Tibial artery (tissue), 4 donors: ENCODE data around the gene ICAM2.

Experiments
- DNase-seq, 2 donors: peaks; one replicate each; pipeline ENCODE4 v3.0.0-alpha.2; 2019
- H3K27ac ChIP-seq, 2 donors: fragments of 200-600 bp; sonication (generic) in 1 of 2; 1 replicate in 1 of 2; 2 replicates in 1 of 2; pipeline ENCODE4 v1.5.1; 2018 to 2019; ENCODE audit warnings: mild to moderate bottlenecking in 1 of 2
- H3K27me3 ChIP-seq, 2 donors: fragments of 200-600 bp; sonication (generic) in 1 of 2; one replicate each; pipeline versions ENCODE4 v1.5.1 to v1.6.0; 2016 to 2019
- H3K36me3 ChIP-seq, 3 donors: fragments of 200-600 bp; sonication (generic) in 2 of 3; one replicate each; pipeline ENCODE4 v1.5.1; 2016 to 2019; ENCODE audit warnings: mild to moderate bottlenecking in 2 of 3
- H3K4me1 ChIP-seq, 4 donors: fragments of 200-600 bp; sonication (generic) in 2 of 4; 1 replicate in 3 of 4; 2 replicates in 1 of 4; pipeline ENCODE4 v1.5.1; 2016 to 2019
- H3K4me3 ChIP-seq, 2 donors: fragments of 200-600 bp; sonication (generic) in 1 of 2; 1 replicate in 1 of 2; 2 replicates in 1 of 2; pipeline ENCODE4 v1.5.1; 2018 to 2019; ENCODE audit warnings: mild to moderate bottlenecking in 2 of 2
- H3K9me3 ChIP-seq, 3 donors: fragments of 200-600 bp; sonication (generic) in 1 of 3; one replicate each; pipeline ENCODE4 v1.5.1; 2016 to 2019
- CTCF ChIP-seq, 2 experiments: fragments of 200-600 bp in 1 of 2; fragments of 450-650 bp in 1 of 2; IDR thresholded peaks; one replicate each; pipeline ENCODE4 v1.5.1; 2017 to 2019; ENCODE audit warnings: antibody characterized with exemption in 2 of 2, mild to moderate bottlenecking in 1 of 2, moderate library complexity in 1 of 2
- intact Hi-C: fragments of 100-400 bp; cut with DNase I; formaldehyde crosslinking; loops from one replicate; pipeline ENCODE4 v1.15.0; 2023; ENCODE audit warnings: low total_unique reads

ICAM2 gene

GRCh38 chr17:64060331-64060730 is 39.9 kb upstream of the ICAM2 start:
- no peak for DNase-seq
- intact Hi-C loops = loop anchor here (10.0 kb wide), 1 partner anchor 74 kb away; the partner anchor contains the start of gene ERN1
- Histone ChIP-seq H3K4me3 (no peak overlapping the region), H3K27me3 (no peaks in the 10 kb centered on the region), H3K4me1 (no peaks in the 10 kb centered on the region), H3K36me3 (peaks cover 29 to 94% (median 43%) of the 10 kb centered on the region in 3 donors), H3K9me3 (no peaks in the 10 kb centered on the region), H3K27ac (no peak overlapping the region)
- no peak for TF ChIP-seq CTCF (IDR thresholded peaks at IDR 0.05)

- H3K27ac ChIP-seq = no peak overlapping the region
Measured at GRCh38 chr17:64059756-64060155, 39.3 kb upstream of the ICAM2 start.

GRCh38 chr17:64058621-64059020 is 38.2 kb upstream of the ICAM2 start:
- no peaks in the 10 kb centered on the region for H3K4me1 ChIP-seq
- no peaks in the 10 kb centered on the region for H3K27me3 ChIP-seq
- TF ChIP-seq CTCF (IDR thresholded peaks at IDR 0.05) = no peak
- H3K36me3 ChIP-seq = peaks cover 41 to 94% (median 60%) of the 10 kb centered on the region in 3 donors
- no peaks in the 10 kb centered on the region for H3K9me3 ChIP-seq
- no peak overlapping the region for H3K4me3 ChIP-seq
- intact Hi-C loops = loop anchor here (10.0 kb wide), 1 partner anchor 236 kb away; no protein-coding TSS in a partner anchor
- no peak overlapping the region for H3K27ac ChIP-seq
- no peak for DNase-seq

More at GRCh38 chr17:64059756-64060155, 39.3 kb upstream of the ICAM2 start:
- no peak for TF ChIP-seq CTCF (IDR thresholded peaks at IDR 0.05)
- intact Hi-C loops = loop anchor here (10.0 kb wide), 2 partner anchors 75 to 235 kb away; partner anchors contain the start of gene ERN1
- H3K9me3 ChIP-seq = no peaks in the 10 kb centered on the region
- peaks cover 33 to 94% (median 48%) of the 10 kb centered on the region in 3 donors for H3K36me3 ChIP-seq
- H3K27me3 ChIP-seq = no peaks in the 10 kb centered on the region
- DNase-seq = no peak
- no peak overlapping the region for H3K4me3 ChIP-seq
- H3K4me1 ChIP-seq = no peaks in the 10 kb centered on the region

- no peaks in the 10 kb centered on the region for H3K4me1 ChIP-seq
- H3K27me3 ChIP-seq = no peaks in the 10 kb centered on the region
- H3K9me3 ChIP-seq = no peaks in the 10 kb centered on the region
- DNase-seq = no peak
- intact Hi-C loops = loop anchor here (10.0 kb wide), 1 partner anchor 237 kb away; no protein-coding TSS in a partner anchor
- no peak for TF ChIP-seq CTCF (IDR thresholded peaks at IDR 0.05)
- no peak overlapping the region for H3K4me3 ChIP-seq
- H3K36me3 ChIP-seq = peaks cover 47 to 95% (median 68%) of the 10 kb centered on the region in 3 donors
- no peak overlapping the region for H3K27ac ChIP-seq
Measured at GRCh38 chr17:64057701-64058263, 37.3 kb upstream of the ICAM2 start.

GRCh38 chr17:64056269-64057005 is 36.0 kb upstream of the ICAM2 start:
- intact Hi-C loops = loop anchor here (10.0 kb wide), 1 partner anchor 238 kb away; no protein-coding TSS in a partner anchor
- Histone ChIP-seq H3K36me3 (peaks cover 59 to 99% (median 71%) of the 10 kb centered on the region in 3 donors), H3K27ac (no peak overlapping the region), H3K9me3 (no peaks in the 10 kb centered on the region), H3K4me1 (no peaks in the 10 kb centered on the region), H3K27me3 (no peaks in the 10 kb centered on the region), H3K4me3 (no peak overlapping the region)
- TF ChIP-seq CTCF (IDR thresholded peaks at IDR 0.05) = no peak
- no peak for DNase-seq
